ENCODE results near the gene NISCH. TPM values are rescaled to one million over a fixed set of nuclear protein-coding genes. Genes with fewer than 3 reads are reported as not detected.

Gene NISCH
- polyA plus RNA-seq, 1 donor, result 85.9 TPM

- peak overlapping the region; percentile 41 for H3K4me3 ChIP-seq (ENCODE audit: low read length)
- H3K36me3 ChIP-seq (ENCODE audit: control insufficient read depth, insufficient read depth, low read length), result peaks cover 3% of the 10 kb centered on the region
- H3K27ac ChIP-seq (ENCODE audit: low read length), result no peak overlapping the region
- no CpG with 5 or more reads among the region's 9 CpGs for whole genome bisulfite sequencing (ENCODE audit: insufficient coverage, low lambda C conversion rate)
- DNase-seq, result no peak
- H3K4me1 ChIP-seq (ENCODE audit: control insufficient read depth, insufficient read depth, low read length), result peaks cover 31% of the 10 kb centered on the region
- no peaks in the 10 kb centered on the region for H3K27me3 ChIP-seq (ENCODE audit: control insufficient read depth, insufficient read depth, low read length)
- peaks cover 3% of the 10 kb centered on the region for H3K9me3 ChIP-seq (ENCODE audit: control insufficient read depth, low read depth, low read length)
These were observed 80.6 kb downstream of the NISCH start for GRCh38 chr3:52536112-52536368.

DNA sequence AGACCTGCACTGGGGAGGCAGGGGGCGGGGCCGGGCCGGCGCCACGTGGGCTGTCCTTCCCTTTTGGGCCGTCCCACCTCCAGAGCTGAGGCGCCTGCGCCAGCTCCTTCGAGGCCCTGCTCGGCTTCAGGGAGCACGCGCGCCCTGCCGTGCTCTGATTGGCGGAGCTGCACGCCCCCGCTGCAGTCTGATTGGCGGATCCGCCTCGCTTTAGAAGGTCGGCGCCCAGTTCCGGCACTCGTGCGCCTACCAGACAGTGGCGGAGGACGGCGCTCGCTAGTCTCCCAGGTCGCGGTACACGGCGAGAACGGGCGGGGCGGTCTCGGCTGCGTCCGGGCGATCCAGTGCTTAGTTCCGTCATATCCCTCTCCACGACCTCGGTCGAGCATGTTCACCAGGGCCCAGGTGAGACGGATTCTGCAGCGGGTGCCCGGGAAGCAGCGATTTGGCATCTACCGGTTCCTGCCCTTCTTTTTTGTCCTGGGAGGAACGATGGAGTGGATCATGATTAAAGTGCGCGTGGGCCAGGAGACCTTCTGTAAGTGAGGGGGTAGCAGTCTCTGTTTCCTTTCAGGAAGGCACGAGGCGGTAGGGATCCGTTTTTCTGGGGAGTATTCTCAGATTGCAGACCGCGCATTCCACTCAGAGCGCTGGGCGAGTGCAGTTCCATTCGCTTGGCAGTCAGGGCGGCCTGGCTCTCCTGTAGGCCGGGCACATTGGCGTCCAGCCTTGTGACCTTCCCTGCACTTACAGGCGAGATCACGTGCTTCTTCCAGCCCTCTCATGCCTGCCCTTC lies 81.2 kb downstream of the NISCH start, which contains the start of gene UQCC5:
UQCC5 (plus strand) TSS at position 237 of the 796 bp plus-strand sequence; CDS start at position 388, 151 bp downstream.
- peaks cover 3% of the 10 kb centered on the region for H3K9me3 ChIP-seq (ENCODE audit: control insufficient read depth, low read depth, low read length)
- peaks cover 7% of the 10 kb centered on the region for H3K36me3 ChIP-seq (ENCODE audit: control insufficient read depth, insufficient read depth, low read length)
- H3K4me1 ChIP-seq (ENCODE audit: control insufficient read depth, insufficient read depth, low read length), result peaks cover 31% of the 10 kb centered on the region
- no peaks in the 10 kb centered on the region for H3K27me3 ChIP-seq (ENCODE audit: control insufficient read depth, insufficient read depth, low read length)
- no CpG with 5 or more reads among the region's 65 CpGs for WGBS (ENCODE audit: insufficient coverage, low lambda C conversion rate)
- peak within 1 kb of the TSS; percentile 60 for H3K4me3 ChIP-seq (ENCODE audit: low read length)
- peak within 1 kb of the TSS; percentile 64 for H3K27ac ChIP-seq (ENCODE audit: low read length)
- peak; percentile 99 for DNase-seq

DNA sequence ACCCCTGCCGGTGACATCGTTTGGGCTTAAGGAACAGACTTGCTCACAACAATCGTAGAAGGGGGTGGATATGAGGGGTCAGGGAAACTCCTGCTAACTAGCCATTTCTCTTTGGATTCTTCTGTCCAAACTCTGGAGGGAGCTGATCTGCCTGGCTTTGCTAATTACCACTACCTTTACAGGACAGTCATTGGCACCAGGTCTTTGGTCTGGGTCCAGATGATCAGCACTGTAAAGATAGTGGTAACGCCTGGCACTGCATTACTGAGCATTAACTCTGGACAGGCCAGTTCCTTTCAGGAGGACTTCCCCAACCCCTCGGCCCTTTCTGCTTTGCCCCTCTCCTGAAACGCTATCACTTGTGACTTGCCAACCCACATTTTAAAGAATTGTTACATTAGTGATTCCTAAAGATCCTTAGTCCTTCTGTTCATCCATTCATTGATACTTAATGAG lies 81.8 kb downstream of the NISCH start:
- Histone ChIP-seq H3K27me3 (ENCODE audit: control insufficient read depth, insufficient read depth, low read length) (no peaks in the 10 kb centered on the region), H3K9me3 (ENCODE audit: control insufficient read depth, low read depth, low read length) (peaks cover 3% of the 10 kb centered on the region), H3K4me1 (ENCODE audit: control insufficient read depth, insufficient read depth, low read length) (peaks cover 31% of the 10 kb centered on the region), H3K36me3 (ENCODE audit: control insufficient read depth, insufficient read depth, low read length) (peaks cover 7% of the 10 kb centered on the region), H3K27ac (ENCODE audit: low read length) (peak overlapping the region; percentile 64), H3K4me3 (ENCODE audit: low read length) (peak overlapping the region; percentile 60)
- 0% methylated on average over 1 of the region's 6 CpGs for WGBS (ENCODE audit: insufficient coverage, low lambda C conversion rate)
- no peak for DNase-seq

DNA sequence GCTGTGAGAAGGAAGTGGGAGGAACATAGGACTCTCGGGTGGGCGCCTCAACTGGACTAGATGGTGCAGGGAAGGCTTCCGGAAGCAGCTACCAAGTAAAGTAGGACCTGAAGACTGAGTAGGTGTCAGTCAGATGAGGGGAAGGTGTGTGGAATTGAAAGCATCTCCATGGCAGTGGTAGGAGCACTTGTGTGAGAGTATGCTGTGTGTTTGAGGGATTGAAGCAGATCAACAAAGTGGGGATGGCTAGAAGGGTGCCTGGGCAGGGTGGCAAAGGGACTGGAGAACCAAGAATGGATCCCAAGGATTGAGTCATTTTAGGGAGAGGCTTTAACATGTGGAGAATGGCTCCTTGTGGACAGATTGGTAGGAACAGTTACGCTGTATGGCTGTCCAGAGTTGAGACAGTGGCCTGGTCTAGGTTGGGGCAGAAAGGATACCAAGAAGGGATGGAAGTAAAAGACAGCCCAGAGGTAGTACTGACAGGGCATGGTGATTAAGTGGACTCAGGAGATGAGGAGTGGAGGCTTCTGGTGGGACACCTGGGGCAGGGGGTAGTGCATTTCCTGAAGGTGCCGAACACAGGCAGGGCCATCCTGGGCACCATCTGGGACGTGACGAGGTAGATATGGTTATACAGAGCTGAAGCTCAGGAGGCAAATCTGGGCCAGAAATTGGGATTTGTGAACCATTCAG lies 82.5 kb downstream of the NISCH start:
- H3K27me3 ChIP-seq (ENCODE audit: control insufficient read depth, insufficient read depth, low read length), result no peaks in the 10 kb centered on the region
- peaks cover 3% of the 10 kb centered on the region for H3K9me3 ChIP-seq (ENCODE audit: control insufficient read depth, low read depth, low read length)
- peaks cover 24% of the 10 kb centered on the region for H3K4me1 ChIP-seq (ENCODE audit: control insufficient read depth, insufficient read depth, low read length)
- no peak for DNase-seq
- peak overlapping the region; percentile 60 for H3K4me3 ChIP-seq (ENCODE audit: low read length)
- 10% methylated on average over 2 of the region's 7 CpGs for WGBS (ENCODE audit: insufficient coverage, low lambda C conversion rate)
- peak overlapping the region; percentile 64 for H3K27ac ChIP-seq (ENCODE audit: low read length)
- peaks cover 7% of the 10 kb centered on the region for H3K36me3 ChIP-seq (ENCODE audit: control insufficient read depth, insufficient read depth, low read length)

- H3K4me1 ChIP-seq (ENCODE audit: control insufficient read depth, insufficient read depth, low read length), result peaks cover 22% of the 10 kb centered on the region
These were observed 83.7 kb downstream of the NISCH start for GRCh38 chr3:52539010-52539653.

DNA sequence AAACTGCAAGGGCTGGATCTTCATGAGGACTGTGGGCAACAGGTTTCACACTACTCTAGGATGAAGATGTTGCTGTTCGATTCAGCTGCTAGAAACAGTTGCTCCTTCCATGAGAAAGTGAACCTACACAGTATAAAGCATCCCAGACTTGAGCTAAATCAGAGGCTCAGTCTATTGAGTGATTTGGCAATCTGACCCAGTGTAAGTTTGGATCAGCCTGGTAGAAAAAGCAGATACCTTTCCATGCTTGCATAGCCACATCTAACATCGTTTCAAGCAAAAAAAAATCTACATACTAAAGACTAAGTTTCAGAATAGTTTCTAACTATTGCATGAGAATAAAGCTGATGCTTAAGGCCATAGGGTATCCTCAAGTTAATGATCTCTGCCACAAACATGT lies 85.6 kb downstream of the NISCH start:
- H3K9me3 ChIP-seq (ENCODE audit: control insufficient read depth, low read depth, low read length), result no peaks in the 10 kb centered on the region
- no peak overlapping the region for H3K27ac ChIP-seq (ENCODE audit: low read length)
- no CpG with 5 or more reads among the region's 2 CpGs for WGBS (ENCODE audit: insufficient coverage, low lambda C conversion rate)
- peaks cover 12% of the 10 kb centered on the region for H3K4me1 ChIP-seq (ENCODE audit: control insufficient read depth, insufficient read depth, low read length)
- no peak overlapping the region for H3K4me3 ChIP-seq (ENCODE audit: low read length)
- DNase-seq, result no peak
- H3K27me3 ChIP-seq (ENCODE audit: control insufficient read depth, insufficient read depth, low read length), result no peaks in the 10 kb centered on the region
- peaks cover 11% of the 10 kb centered on the region for H3K36me3 ChIP-seq (ENCODE audit: control insufficient read depth, insufficient read depth, low read length)

More at GRCh38 chr3:52539010-52539653, 83.7 kb downstream of the NISCH start:
- 97% methylated on average over 5 of the region's 5 CpGs for WGBS (ENCODE audit: insufficient coverage, low lambda C conversion rate)
- H3K27ac ChIP-seq (ENCODE audit: low read length), result no peak overlapping the region
- no peak overlapping the region for H3K4me3 ChIP-seq (ENCODE audit: low read length)
- H3K36me3 ChIP-seq (ENCODE audit: control insufficient read depth, insufficient read depth, low read length), result peaks cover 7% of the 10 kb centered on the region
- peaks cover 2% of the 10 kb centered on the region for H3K9me3 ChIP-seq (ENCODE audit: control insufficient read depth, low read depth, low read length)
- no peak for DNase-seq
- H3K27me3 ChIP-seq (ENCODE audit: control insufficient read depth, insufficient read depth, low read length), result no peaks in the 10 kb centered on the region

Other genes with a start within 250 kb of the NISCH start
- gene TLR9, start 230.0 kb upstream of the NISCH start, polyA plus RNA-seq, result 0.37 TPM
- gene TWF2, start 216.4 kb upstream of the NISCH start, polyA plus RNA-seq, result 19.9 TPM
- gene PPM1M, start 209.8 kb upstream of the NISCH start, polyA plus RNA-seq, result 11.0 TPM
- 71.9 TPM for gene WDR82, start 177.0 kb upstream of the NISCH start, polyA plus RNA-seq
- 165 TPM for gene GLYCTK, start 167.8 kb upstream of the NISCH start, polyA plus RNA-seq
- gene DNAH1, start 139.3 kb upstream of the NISCH start, polyA plus RNA-seq, result 22.9 TPM
- gene BAP1, start 45.6 kb upstream of the NISCH start, polyA plus RNA-seq, result 59.0 TPM
- 10.4 TPM for gene PHF7, start 44.9 kb upstream of the NISCH start, polyA plus RNA-seq
- gene SEMA3G, start 10.5 kb upstream of the NISCH start, polyA plus RNA-seq, result 2.9 TPM
- gene TNNC1, start 1.6 kb upstream of the NISCH start, polyA plus RNA-seq, result 1.8 TPM
- 43.5 TPM for gene STAB1, start 39.7 kb downstream of the NISCH start, polyA plus RNA-seq
- 67.6 TPM for gene NT5DC2, start 78.3 kb downstream of the NISCH start, polyA plus RNA-seq
- 25.8 TPM for gene UQCC5, start 81.0 kb downstream of the NISCH start, polyA plus RNA-seq
- gene PBRM1, start 230.3 kb downstream of the NISCH start, polyA plus RNA-seq, result 37.5 TPM
- 96.2 TPM for gene GNL3, start 230.4 kb downstream of the NISCH start, polyA plus RNA-seq